Middle frontal gyrus (tissue), 1 donor: ENCODE results near the gene SYNDIG1.

Source experiments
- DNase-seq: peaks from one replicate; pipeline ENCODE4 v3.0.0-alpha.2; 2015; ENCODE audit warnings: low spot score; ENCODE audit errors: extremely low spot score

SYNDIG1 gene

GRCh38 chr20:24522452-24523330, 53.3 kb downstream of the SYNDIG1 start:
- DNase-seq: no peak

GRCh38 chr20:24523661-24524060, 54.2 kb downstream of the SYNDIG1 start:
- DNase-seq: no peak

- no peak for DNase-seq
These were observed 59.3 kb downstream of the SYNDIG1 start for GRCh38 chr20:24528583-24529368.

- no peak for DNase-seq
These were observed 59.9 kb downstream of the SYNDIG1 start for GRCh38 chr20:24529369-24529719.

- no peak for DNase-seq
These were observed 60.8 kb downstream of the SYNDIG1 start for GRCh38 chr20:24530131-24530680.

- DNase-seq: no peak
These were observed 61.8 kb downstream of the SYNDIG1 start for GRCh38 chr20:24531202-24531601.

GRCh38 chr20:24531631-24532419, 62.4 kb downstream of the SYNDIG1 start:
- DNase-seq: no peak

GRCh38 chr20:24533449-24533848, 64.0 kb downstream of the SYNDIG1 start:
- no peak for DNase-seq

GRCh38 chr20:24534282-24534681, 64.9 kb downstream of the SYNDIG1 start:
- no peak for DNase-seq

GRCh38 chr20:24535941-24536730, 66.7 kb downstream of the SYNDIG1 start:
- no peak for DNase-seq

- no peak for DNase-seq
These were observed 67.8 kb downstream of the SYNDIG1 start for GRCh38 chr20:24537210-24537609.

GRCh38 chr20:24542721-24543120, 73.3 kb downstream of the SYNDIG1 start:
- DNase-seq: no peak

- no peak for DNase-seq
These were observed 73.7 kb downstream of the SYNDIG1 start for GRCh38 chr20:24543168-24543567.

GRCh38 chr20:24543741-24544140, 74.3 kb downstream of the SYNDIG1 start:
- no peak for DNase-seq

GRCh38 chr20:24544371-24544770, 74.9 kb downstream of the SYNDIG1 start:
- no peak for DNase-seq

GRCh38 chr20:24545168-24545567, 75.7 kb downstream of the SYNDIG1 start:
- DNase-seq: no peak

- DNase-seq: no peak
These were observed 76.9 kb downstream of the SYNDIG1 start for GRCh38 chr20:24546232-24546892.

- no peak for DNase-seq
These were observed 78.5 kb downstream of the SYNDIG1 start for GRCh38 chr20:24547967-24548366.

- DNase-seq: no peak
These were observed 89.8 kb downstream of the SYNDIG1 start for GRCh38 chr20:24559114-24559732.
